GM21825 (cell line): ENCODE results near the gene OR2V1.

ENCODE experiments used
- ATAC-seq: cut with Tn5 transposase; IDR thresholded peaks from one replicate; pipeline ENCODE4 v1.9.1; 2021; ENCODE audit warnings: mild to moderate bottlenecking, moderate library complexity; ENCODE audit not compliant: unreplicated experiment

The OR2V1 gene

GRCh38 chr5:181084621-181085195 is 46.3 kb downstream of the OR2V1 start:
- no peak for ATAC-seq

- no peak for ATAC-seq
Measured at GRCh38 chr5:181081989-181082388, 49.0 kb downstream of the OR2V1 start.

- ATAC-seq, result no peak
Measured at GRCh38 chr5:181076920-181077319, 54.0 kb downstream of the OR2V1 start.
